GM18511 (cell line): ENCODE results near the gene MYL2.

ENCODE experiments used
- ATAC-seq: cut with Tn5 transposase; IDR thresholded peaks from one replicate; pipeline ENCODE4 v1.9.1; 2021; ENCODE audit warnings: mild to moderate bottlenecking, moderate library complexity; ENCODE audit not compliant: unreplicated experiment

The MYL2 gene

DNA sequence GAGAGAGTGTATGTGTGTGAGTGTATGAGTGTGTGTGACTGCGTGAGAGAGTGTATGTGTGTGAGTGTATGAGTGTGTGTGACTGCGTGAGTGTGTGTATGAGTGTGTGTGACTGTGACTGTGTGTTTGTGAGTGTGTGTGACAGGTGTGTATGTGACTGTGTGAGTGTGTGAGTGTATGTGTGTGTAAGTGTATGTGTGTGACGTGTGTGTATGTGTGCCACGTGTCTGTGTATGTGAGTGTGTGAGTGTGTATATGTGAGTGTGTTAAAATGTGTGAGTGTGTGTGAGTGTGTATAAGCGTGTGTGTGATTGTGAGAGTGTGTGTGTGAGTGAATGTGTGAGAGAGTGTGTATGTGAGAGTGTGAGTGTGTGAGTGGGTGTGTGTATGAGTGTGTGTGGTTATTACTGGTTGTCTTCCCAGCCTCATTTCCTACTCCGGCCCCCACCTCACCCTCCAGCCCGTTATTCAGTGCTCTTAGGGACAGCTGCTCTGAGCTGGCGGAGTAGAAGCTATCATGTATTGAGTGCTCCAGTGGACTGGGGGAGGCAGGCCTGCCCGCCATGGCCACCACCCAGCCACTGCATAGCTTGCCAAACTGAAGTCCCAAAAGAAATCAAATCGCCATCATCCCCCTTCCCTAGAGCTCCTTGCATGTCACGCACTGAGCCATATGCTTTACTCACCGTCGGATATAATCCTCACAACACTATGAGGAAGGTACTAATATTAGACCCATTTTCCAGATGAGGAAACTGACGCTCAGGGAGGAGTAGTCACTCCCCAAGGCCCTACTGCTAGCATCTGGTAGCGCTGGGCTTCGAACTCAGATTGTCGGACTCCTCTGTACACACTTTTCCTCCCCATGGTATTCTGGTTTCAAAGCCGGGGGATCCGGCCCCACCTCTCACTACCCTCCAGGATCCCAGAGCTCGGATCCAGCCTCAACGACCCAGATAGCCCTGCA, 10.3 kb upstream of the MYL2 start:
- ATAC-seq: no peak

DNA sequence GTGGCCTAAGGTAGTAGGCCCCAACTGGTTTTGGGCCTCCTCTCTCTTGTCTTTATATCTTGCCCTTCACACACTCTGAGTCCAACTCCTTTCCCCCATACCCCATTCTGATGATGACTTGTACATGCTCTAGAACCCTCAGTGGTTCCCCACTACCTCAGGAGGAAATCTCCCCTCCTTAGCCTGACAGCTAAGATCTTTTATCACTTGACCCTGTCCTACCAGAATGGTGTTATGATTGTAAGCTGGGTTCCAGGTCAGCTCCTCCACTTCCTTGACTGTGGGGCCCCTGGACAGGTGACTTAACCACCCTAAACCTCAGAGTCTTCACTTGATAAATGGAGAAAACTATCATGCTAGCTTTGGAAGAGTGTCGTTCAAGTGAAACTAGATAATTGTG, 9.4 kb upstream of the MYL2 start:
- ATAC-seq: no peak

DNA sequence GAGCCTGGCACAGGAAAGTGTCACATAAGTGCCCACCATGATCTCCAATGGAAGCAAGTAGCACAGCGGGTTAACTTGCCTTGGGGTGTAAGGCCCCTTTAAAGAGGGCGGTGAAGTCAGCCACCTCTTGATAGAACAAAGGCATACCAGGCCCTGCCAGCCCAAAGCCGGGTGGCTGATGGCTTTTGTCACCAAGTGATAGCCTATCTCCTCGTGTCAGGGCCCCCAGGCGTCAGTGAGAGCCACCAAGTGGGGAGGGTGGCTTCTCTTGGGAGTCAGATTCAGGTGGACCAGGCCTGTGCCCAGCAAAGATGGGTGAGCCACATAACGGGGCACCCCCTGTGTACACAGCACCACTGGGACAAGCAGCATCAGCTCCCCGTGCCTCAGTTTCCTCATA, 8.3 kb upstream of the MYL2 start:
- no peak for ATAC-seq

GRCh38 chr12:110927546-110927945, 7.2 kb upstream of the MYL2 start:
- no peak for ATAC-seq

DNA sequence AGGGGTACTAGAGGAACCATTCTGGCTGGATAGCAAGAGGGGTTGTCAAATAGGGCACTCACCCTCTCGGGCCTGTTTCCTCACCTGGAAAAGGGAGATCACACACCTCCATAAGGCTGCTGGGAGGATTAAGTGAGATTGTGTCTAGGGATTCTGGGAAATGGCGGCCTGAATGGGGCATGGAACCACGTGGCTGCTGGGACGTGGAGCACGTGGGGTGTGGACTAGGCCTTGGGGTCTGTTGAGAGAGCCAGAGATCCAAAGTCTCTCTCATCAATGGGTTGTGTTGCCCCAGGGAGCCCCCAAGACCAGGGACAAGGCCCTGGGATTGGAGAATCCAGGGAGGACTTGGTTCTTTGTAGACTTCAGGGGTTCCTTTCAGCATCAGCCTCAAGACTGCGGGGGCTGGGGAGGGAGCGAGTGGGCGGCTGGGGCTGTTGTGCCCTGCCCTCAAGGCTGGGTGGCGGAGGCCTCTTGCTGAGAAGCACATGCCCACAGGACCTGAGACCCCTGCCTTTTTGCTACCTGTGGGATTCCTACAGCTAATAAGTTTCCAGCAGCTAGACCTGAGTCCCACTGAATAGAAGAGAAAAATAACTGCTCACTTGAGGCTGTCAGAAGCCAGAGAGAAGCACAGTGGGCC, 3.4 kb upstream of the MYL2 start:
- no peak for ATAC-seq

- ATAC-seq: no peak
These were observed 2.8 kb upstream of the MYL2 start for GRCh38 chr12:110923192-110923591.

DNA sequence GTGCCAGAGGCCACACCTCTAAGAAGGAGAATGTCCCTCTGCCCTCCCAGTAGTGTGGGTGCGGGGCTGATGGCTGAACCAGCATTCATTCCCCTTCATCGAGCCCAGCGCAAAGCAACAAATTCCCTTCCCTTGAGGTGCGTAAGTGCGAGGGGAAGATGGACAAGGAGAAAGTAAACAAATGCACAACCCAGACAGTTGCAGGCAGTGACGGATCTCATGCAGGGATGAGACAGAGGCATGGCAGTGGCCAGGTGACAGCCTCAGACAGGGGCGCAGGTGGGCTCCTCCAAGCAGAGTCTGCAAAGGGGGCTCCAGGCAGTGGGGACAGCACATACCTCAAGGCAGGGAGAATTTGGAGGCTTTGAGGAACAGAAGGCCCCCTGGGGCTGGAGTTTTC, 2.3 kb upstream of the MYL2 start:
- no peak for ATAC-seq

- ATAC-seq: no peak
These were observed 883 bp upstream of the MYL2 start for GRCh38 chr12:110921262-110921661.

DNA sequence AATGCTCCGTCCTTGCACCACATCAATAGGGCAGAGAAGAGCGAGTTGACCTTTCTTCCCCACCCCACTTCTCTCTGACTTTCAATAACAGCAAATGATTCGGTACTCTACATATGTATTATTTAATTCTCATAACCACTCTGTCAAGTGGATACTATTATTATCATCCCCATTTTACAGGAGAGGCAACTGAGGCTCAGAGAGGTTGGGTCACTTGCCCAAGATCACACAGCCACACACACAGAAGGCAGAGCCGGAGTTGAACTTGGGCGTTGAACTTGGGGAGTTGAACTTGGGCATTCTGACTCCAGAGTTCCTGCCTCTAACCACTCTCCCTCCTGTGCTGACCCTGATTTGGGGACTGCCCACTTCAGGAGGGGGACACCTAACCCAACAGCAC, 659 bp downstream of the MYL2 start:
- no peak for ATAC-seq

DNA sequence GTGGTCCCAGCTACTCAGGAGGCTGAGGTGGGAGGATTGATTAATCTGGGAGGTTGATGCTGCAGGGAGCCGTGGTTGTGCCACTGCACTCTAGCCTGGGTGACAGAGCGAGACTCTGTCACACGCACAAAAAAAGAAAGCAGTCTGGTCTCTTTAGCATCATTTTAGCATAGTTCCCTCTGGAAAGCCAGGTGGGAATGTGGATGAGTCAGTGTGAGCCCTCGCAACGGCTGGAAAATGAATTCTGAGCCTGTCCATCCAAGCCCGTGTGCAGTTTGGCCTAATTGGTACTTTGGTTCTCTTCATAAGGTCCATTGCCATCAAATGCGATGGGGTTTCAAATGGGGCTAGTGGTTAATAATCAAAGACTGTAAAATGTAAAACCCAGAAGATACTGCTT, 2.4 kb downstream of the MYL2 start:
- no peak for ATAC-seq

- ATAC-seq: no peak
These were observed 2.9 kb downstream of the MYL2 start for GRCh38 chr12:110917467-110917866.

GRCh38 chr12:110916295-110916875, 4.0 kb downstream of the MYL2 start:
- ATAC-seq: no peak

GRCh38 chr12:110913119-110914056, 7.0 kb downstream of the MYL2 start:
- ATAC-seq: peak; percentile 98

DNA sequence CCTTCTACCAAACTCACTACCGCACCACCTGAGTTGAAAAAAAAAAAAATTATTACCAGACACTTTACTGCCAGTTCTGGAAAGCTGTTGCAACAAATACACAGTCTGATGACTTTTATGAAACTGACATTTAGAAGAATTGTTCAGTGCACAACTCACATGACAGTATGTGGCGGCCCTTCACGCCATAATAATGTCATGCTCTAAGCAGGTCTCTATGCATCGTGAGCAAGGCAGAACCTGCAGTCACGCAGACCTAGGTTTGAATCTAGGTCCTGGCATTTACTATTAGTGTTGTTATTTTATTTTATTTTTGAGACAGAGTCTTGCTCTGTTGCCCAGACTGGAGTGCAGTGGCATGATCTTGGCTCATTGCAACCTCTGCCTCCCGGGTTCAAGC, 8.1 kb downstream of the MYL2 start:
- no peak for ATAC-seq

DNA sequence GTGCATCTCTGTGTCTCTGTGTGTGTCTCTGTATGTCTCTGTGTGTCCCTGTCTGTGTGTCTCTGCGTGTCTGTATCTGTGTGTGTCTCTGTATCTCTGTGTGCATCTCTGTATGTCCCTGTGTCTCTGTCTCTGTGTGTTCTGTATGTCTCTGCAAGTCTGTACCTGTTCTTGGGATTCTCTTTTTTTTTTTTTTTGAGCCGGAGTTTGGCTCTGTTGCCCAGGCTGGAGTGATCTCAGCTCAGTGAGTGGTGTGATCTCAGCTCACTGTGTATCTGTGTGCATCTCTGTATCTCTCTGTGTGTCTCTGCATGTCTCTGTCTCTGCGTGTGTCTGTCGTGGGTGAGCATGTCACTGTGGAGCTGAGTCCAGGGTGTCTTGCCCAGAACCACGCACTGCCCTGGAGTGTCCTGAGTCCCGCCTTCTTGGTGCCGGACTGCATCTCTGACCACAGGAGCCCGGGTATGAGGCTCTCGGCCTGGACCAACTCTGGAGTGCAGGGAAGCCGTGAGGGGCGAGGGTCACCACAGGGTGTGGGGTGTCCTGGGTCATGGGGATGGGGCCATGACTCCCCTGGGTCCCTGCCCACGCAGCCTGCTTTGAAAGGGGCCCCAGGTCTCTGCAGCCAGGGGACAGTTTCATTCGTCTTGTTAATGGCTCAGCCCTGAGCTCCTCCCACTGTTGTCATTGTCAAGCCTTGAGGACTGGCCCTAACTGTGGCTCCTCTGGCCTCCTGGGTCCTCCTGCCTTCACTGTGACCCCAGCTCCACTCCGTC, 11.8 kb downstream of the MYL2 start:
- no peak for ATAC-seq

DNA sequence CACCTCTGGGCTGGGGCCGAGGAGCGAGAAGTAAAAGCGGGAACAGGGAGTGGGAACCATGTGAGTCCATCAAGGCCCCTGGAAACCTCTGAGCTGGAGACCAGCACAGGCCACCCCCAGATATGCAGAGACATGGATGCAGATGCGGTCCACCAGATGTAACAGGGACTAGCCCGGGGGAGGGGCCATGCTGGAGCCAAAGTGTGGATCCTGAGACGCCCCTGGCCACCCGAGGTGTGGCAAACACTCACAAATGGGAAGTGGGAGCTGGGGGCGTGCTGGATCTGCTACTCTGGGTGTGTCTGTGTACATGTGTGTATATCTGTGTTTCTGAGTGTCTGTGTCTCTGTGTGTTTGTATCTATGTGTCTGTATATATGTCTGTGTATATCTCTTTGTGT, 12.8 kb downstream of the MYL2 start:
- no peak for ATAC-seq

DNA sequence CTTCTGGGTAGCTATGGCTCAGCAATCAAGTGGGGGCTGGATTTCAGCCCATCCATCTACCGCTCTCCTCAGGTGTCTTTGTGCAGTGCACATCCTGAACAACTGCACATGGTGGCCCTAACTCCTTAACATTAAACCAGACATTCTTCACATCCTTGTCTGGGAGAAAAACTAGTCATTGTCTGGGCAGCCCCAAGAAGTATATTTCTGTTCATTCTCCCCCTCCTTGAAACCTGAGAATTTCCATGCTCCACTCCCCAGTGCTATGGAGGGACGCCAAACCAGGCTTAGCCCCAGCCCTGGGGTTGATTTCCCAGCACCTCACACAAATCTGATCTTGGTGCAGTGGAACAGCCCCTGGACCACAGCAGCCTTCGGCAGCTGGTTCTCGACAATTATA, 13.4 kb downstream of the MYL2 start:
- ATAC-seq: no peak

DNA sequence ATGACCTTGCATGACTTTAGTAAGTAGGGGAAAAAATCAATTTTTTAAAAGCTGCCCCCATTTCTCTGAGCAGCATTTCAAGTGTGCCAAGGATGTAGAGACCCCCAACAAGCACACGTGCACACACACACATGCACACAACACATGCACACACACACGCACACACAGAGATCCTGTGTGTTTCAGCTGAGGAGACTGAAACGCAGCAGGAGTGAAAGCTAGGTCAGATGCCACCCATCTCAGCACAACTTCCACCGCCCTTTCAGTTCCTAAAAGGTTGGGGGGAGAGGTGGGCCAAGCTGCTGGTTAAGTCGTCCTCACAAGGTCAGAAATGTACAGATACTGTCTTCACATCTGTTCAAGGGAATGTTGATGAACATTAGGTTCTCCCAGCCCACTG, 13.9 kb downstream of the MYL2 start:
- ATAC-seq: no peak

- ATAC-seq: no peak
These were observed 14.3 kb downstream of the MYL2 start for GRCh38 chr12:110906083-110906482.

GRCh38 chr12:110903511-110903910, 16.9 kb downstream of the MYL2 start:
- no peak for ATAC-seq
